Measurements from ENCODE around the gene IL21R. TPM values are rescaled to one million over a fixed set of nuclear protein-coding genes. Genes with fewer than 3 reads are reported as not detected.
"Not testable (repeated sequence)": the region's sequence is repeated elsewhere in the genome, so short reads cannot be mapped to it uniquely, and the experiment has no call there.

Gene IL21R
- total RNA-seq, 2 experiments from 2014 or later: 44.4 to 45.6 TPM

DNA sequence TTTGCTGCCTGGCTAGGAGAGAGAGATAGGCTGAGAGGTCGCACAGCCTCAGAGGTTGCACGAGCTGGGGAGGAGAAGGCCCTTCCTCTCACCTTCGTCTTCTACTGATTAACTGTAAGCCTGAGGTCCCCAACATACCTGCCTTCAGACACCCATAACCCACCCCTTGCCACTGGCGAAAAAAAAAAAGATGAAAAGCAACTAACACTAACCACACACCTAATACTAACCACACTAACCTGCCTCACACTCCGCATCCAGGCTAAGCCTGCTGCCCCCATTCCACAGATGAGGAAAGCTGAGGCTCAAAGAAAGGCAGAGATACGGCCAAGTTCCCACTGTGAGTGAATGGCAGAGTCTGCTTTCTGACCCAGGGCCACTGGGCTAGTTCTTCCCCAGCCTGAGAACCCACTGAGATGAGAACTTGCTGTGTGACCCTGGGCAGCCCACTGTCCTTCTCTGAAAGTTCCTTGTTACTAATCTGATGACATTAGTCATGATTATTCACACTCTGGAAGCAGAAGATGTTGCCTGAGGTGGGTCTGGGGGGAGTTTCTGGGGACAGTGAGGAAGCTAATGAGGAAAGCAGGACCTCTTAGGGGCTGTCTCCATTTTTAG, 4.6 kb downstream of the IL21R start:
- H3K9me3 Mint-ChIP-seq: peaks cover 1% of the 10 kb centered on the region
- peaks cover 69% of the 10 kb centered on the region for H3K4me1 Mint-ChIP-seq
- peak overlapping the region; percentile 98 for H3K4me3 Mint-ChIP-seq
- peak overlapping the region; percentile 71 for H3K27ac Mint-ChIP-seq
- peaks cover 78% of the 10 kb centered on the region for H3K36me3 Mint-ChIP-seq (ENCODE audit: low read depth)
- POLR2A ChIA-PET: interaction anchor here (1.0 to 1.3 kb wide), 2 partner anchors 20 to 171 kb away, joined by 3 to 6 read pairs; no protein-coding TSS in a partner anchor
- CTCF ChIA-PET: interaction anchor here (0.8 to 4.2 kb wide), 9 partner anchors 9 to 172 kb away, joined by 3 to 14 read pairs (median 4); no protein-coding TSS in a partner anchor
- DNase-seq: no peak
- no peaks in the 10 kb centered on the region for H3K27me3 Mint-ChIP-seq

DNA sequence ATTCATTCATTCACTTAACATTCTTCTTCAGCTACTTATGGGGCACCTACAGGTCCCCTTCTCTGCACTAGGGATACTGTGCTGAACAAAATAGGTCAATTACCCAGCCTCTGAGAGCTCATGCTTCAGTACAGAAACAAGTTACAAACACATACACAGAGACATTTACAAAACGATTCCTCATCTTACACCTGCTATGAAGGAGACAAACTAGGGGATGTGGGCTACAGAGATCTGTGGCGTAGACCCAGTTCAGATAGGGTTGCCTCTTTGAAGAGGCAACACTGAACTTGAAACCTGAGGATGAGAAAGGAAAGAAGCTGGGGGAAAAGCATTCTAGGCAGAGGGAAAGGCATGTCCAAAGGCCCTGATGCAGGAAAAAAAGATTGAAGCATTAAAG, 5.2 kb downstream of the IL21R start:
- Mint-ChIP-seq H3K27me3 (no peaks in the 10 kb centered on the region), H3K9me3 (peaks cover 6% of the 10 kb centered on the region), H3K27ac (peak overlapping the region; percentile 71), H3K36me3 (ENCODE audit: low read depth) (peaks cover 83% of the 10 kb centered on the region), H3K4me3 (peak overlapping the region; percentile 98), H3K4me1 (peaks cover 70% of the 10 kb centered on the region)
- ChIA-PET CTCF (interaction anchor here (0.8 to 4.2 kb wide), 9 partner anchors 12 to 173 kb away, joined by 3 to 14 read pairs (median 4); no protein-coding TSS in a partner anchor), POLR2A (interaction anchor here (1.0 to 1.3 kb wide), 2 partner anchors 20 to 172 kb away, joined by 3 to 6 read pairs; no protein-coding TSS in a partner anchor)
- peak; percentile 33 for DNase-seq

DNA sequence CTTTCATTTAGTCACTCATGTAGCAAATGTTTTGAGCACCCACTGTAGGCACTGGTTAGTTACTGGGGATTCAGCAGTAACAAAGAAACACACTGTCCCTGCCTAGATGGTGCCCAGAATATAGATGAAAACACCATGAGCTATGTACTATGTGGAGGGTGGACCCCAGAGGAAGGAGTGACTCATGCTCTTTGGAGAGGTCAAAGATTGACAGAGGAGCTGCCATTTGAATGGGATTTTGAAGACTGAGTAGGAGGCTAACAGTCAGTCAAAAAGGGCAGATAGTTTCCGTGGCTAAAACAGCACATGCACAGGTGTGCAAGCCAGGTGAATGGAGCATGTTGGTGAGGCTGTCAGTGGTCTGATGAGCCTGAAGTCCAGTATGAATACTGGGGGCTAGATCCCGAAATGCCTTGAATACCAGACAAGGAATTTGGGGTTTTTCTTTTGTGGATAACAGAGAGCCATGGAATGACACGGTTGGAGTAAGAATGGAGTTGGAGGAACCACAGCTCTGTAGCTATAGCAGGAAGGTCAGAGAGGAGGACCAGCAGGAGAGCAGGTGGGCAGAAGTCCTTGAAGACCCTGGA, 6.1 kb downstream of the IL21R start:
- H3K4me1 Mint-ChIP-seq: peaks cover 76% of the 10 kb centered on the region
- H3K27me3 Mint-ChIP-seq: no peaks in the 10 kb centered on the region

GRCh38 chr16:27408602-27409031, 6.6 kb downstream of the IL21R start:
- Mint-ChIP-seq H3K9me3 (peaks cover 15% of the 10 kb centered on the region), H3K4me1 (peaks cover 77% of the 10 kb centered on the region), H3K36me3 (ENCODE audit: low read depth) (peaks cover 85% of the 10 kb centered on the region), H3K4me3 (peak overlapping the region; percentile 98), H3K27me3 (no peaks in the 10 kb centered on the region), H3K27ac (peak overlapping the region; percentile 71)
- ChIA-PET POLR2A (no interaction called here), CTCF (interaction anchor here (1.7 to 4.2 kb wide), 2 partner anchors 10 to 174 kb away, joined by 7 to 14 read pairs; no protein-coding TSS in a partner anchor)
- DNase-seq: no peak

More for the DNA sequence above, 6.1 kb downstream of the IL21R start:
- Mint-ChIP-seq H3K4me3 (peak overlapping the region; percentile 98), H3K36me3 (ENCODE audit: low read depth) (peaks cover 85% of the 10 kb centered on the region), H3K9me3 (peaks cover 12% of the 10 kb centered on the region), H3K27ac (peak overlapping the region; percentile 71)
- ChIA-PET POLR2A (interaction anchor here (1.3 kb wide), 1 partner anchor 19 kb away, joined by 6 read pairs; no protein-coding TSS in a partner anchor), CTCF (interaction anchor here (1.2 to 4.2 kb wide), 4 partner anchors 11 to 174 kb away, joined by 4 to 14 read pairs (median 6); no protein-coding TSS in a partner anchor)
- no peak for DNase-seq

GRCh38 chr16:27409958-27410357, 8.0 kb downstream of the IL21R start:
- peaks cover 77% of the 10 kb centered on the region for H3K4me1 Mint-ChIP-seq
- DNase-seq, POLR2A ChIA-PET, H3K27me3 Mint-ChIP-seq, H3K4me3 Mint-ChIP-seq: not testable (repeated sequence)
- CTCF ChIA-PET: interaction anchor here (0.6 to 1.4 kb wide), 2 partner anchors 42 to 126 kb away, joined by 3 to 4 read pairs; no protein-coding TSS in a partner anchor
- H3K27ac Mint-ChIP-seq: peak overlapping the region; percentile 42
- H3K36me3 Mint-ChIP-seq (ENCODE audit: low read depth): peaks cover 83% of the 10 kb centered on the region
- H3K9me3 Mint-ChIP-seq: peaks cover 17% of the 10 kb centered on the region

DNA sequence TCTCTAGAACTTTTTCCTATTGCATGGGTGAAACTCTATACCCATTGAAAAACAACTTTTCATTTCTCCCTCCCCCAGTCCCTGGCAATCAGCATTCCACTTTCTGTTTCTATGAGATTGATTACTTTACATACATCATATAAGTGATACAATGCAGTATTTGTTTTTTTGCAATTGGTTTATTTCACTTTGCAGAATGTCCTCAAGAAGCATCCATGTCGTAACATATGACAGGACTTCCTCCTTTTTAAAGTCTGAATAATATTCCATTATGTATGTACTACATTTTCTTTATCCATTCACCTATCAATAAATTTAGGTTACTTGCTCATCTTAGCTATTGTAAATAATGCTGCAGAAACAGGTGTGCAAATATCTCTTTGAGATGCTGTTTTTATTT, 8.8 kb downstream of the IL21R start:
- Mint-ChIP-seq H3K9me3 (peaks cover 17% of the 10 kb centered on the region), H3K4me3 (no peak overlapping the region), H3K27me3 (no peaks in the 10 kb centered on the region), H3K4me1 (peaks cover 78% of the 10 kb centered on the region), H3K27ac (no peak overlapping the region), H3K36me3 (ENCODE audit: low read depth) (peaks cover 89% of the 10 kb centered on the region)
- ChIA-PET CTCF (interaction anchor here (0.6 to 1.4 kb wide), 3 partner anchors 43 to 809 kb away, joined by 3 to 4 read pairs (median 3); no protein-coding TSS in a partner anchor), POLR2A (interaction anchor here (0.7 kb wide), 1 partner anchor 17 kb away, joined by 8 read pairs; no protein-coding TSS in a partner anchor)
- no peak for DNase-seq

DNA sequence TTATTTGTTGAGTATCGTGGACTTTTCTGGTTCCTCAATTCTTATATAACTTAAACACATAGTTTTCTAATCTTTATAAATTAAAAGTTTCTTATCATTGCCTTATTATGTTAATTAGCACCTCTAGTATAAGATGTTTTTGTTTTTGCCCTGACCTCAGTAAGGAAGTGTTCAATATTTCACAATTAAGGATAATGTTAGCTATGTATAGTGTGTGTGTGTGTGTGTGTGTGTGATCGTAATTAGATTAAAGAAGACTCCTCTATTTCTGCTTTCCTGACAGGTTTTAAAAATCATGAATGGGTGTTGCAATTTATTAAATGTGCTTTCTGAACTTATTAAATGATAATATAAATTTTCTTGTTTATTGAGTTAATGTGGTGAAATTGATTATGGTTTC, 12.0 kb downstream of the IL21R start:
- Mint-ChIP-seq H3K9me3 (peaks cover 24% of the 10 kb centered on the region), H3K36me3 (ENCODE audit: low read depth) (peaks cover 86% of the 10 kb centered on the region), H3K4me3 (no peak overlapping the region), H3K27me3 (no peaks in the 10 kb centered on the region), H3K27ac (no peak overlapping the region), H3K4me1 (peaks cover 55% of the 10 kb centered on the region)
- CTCF ChIA-PET: no interaction called here
- DNase-seq: no peak
- POLR2A ChIA-PET: no interaction called here

- H3K27me3 Mint-ChIP-seq: no peaks in the 10 kb centered on the region
- CTCF ChIA-PET: interaction anchor here (1.1 kb wide), 1 partner anchor 9 kb away, joined by 3 read pairs; no protein-coding TSS in a partner anchor
- POLR2A ChIA-PET: no interaction called here
- H3K36me3 Mint-ChIP-seq (ENCODE audit: low read depth): peaks cover 84% of the 10 kb centered on the region
- DNase-seq: no peak
- H3K9me3 Mint-ChIP-seq: peaks cover 26% of the 10 kb centered on the region
- H3K4me1 Mint-ChIP-seq: peaks cover 47% of the 10 kb centered on the region
- H3K27ac Mint-ChIP-seq: no peak overlapping the region
- no peak overlapping the region for H3K4me3 Mint-ChIP-seq
These were observed 12.9 kb downstream of the IL21R start for GRCh38 chr16:27414788-27415431.

DNA sequence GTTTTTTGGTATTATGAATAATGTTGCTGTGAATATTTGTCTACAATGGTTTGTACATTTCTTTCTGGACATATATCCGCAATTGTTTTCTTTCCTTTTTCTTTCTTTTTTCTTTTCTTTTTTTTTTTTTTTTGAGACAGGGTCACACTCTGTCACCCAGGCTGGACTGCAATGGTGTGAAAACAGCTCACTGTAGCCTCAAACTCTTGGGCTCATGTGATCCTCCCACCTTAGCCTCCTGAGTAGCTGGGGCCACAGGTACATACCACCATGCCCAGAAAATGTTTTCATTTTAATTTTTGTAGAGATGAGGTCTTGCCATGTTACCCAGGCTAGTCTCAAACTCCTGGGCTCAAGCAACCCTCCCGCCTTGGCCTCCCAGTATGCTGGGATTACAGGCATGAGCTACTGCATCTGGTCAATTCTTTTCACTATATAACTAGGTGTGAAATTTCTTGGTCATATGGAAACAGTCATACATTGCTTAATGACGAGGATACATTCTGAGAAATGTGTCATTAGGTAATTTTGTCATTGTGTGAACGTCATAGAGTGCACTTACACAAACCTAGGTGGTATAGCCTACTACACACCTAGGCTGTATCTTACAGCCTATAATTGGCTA, 15.2 kb downstream of the IL21R start:
- Mint-ChIP-seq H3K27ac (no peak overlapping the region), H3K4me3 (no peak overlapping the region), H3K9me3 (peaks cover 34% of the 10 kb centered on the region), H3K36me3 (ENCODE audit: low read depth) (peaks cover 83% of the 10 kb centered on the region), H3K27me3 (no peaks in the 10 kb centered on the region), H3K4me1 (peaks cover 29% of the 10 kb centered on the region)
- ChIA-PET POLR2A (no interaction called here), CTCF (interaction anchor here (1.2 kb wide), 1 partner anchor 15 kb away, joined by 4 read pairs; the partner anchor contains the start of gene IL21R)
- no peak for DNase-seq

GRCh38 chr16:27421961-27422740, 20.2 kb downstream of the IL21R start:
- ChIA-PET POLR2A (no interaction called here), CTCF (interaction anchor here (0.9 to 2.3 kb wide), 4 partner anchors 11 to 18 kb away, joined by 3 to 6 read pairs (median 4); no protein-coding TSS in a partner anchor)
- H3K9me3 Mint-ChIP-seq: peaks cover 29% of the 10 kb centered on the region
- peak overlapping the region; percentile 13 for H3K27ac Mint-ChIP-seq
- peaks cover 86% of the 10 kb centered on the region for H3K36me3 Mint-ChIP-seq (ENCODE audit: low read depth)
- no peak for DNase-seq
- no peaks in the 10 kb centered on the region for H3K27me3 Mint-ChIP-seq
- peaks cover 40% of the 10 kb centered on the region for H3K4me1 Mint-ChIP-seq
- no peak overlapping the region for H3K4me3 Mint-ChIP-seq

- no peaks in the 10 kb centered on the region for H3K27me3 Mint-ChIP-seq
- peaks cover 81% of the 10 kb centered on the region for H3K36me3 Mint-ChIP-seq (ENCODE audit: low read depth)
- H3K4me3 Mint-ChIP-seq: no peak overlapping the region
- DNase-seq: no peak
- POLR2A ChIA-PET: no interaction called here
- CTCF ChIA-PET: no interaction called here
- H3K9me3 Mint-ChIP-seq: peaks cover 25% of the 10 kb centered on the region
- no peak overlapping the region for H3K27ac Mint-ChIP-seq
- H3K4me1 Mint-ChIP-seq: peaks cover 58% of the 10 kb centered on the region
These were observed 23.0 kb downstream of the IL21R start for GRCh38 chr16:27424772-27425498.

Measured in activated CD4-positive, alpha-beta T cell treated with anti-CD3 and anti-CD28 coated beads, Interleukin-2, amount 10 ng/mL, durations not matched to agents 7 days and 5 days (primary cell).